HepG2 (cell line): Measurements from ENCODE around the gene INO80B. TPM values are rescaled to one million over a fixed set of nuclear protein-coding genes. Genes with fewer than 3 reads are reported as not detected.
A peak's percentile ranks its signal among the peaks of the same experiment; 100 is the strongest.

Source experiments
- ATF3 ChIP-seq: sonication (generic); formaldehyde crosslinking; IDR thresholded peaks from 2 replicates; pipeline ENCODE4 v1.4.0; 2020; ENCODE audit warnings: missing genetic modification reagents
- BCL6 ChIP-seq: IDR thresholded peaks from 2 replicates; pipeline ENCODE4 v1.6.1; 2016; ENCODE audit warnings: missing genetic modification reagents, missing compliant biosample characterization
- DNMT3B ChIP-seq: conservative IDR thresholded peaks from 2 replicates; pipeline ENCODE4 v1.6.1; 2016; ENCODE audit warnings: missing biosample characterization, control low read depth
- DR1 ChIP-seq: sonication (generic); formaldehyde crosslinking; IDR thresholded peaks from 2 replicates; pipeline ENCODE4 v1.8.0; 2021; ENCODE audit warnings: mild to moderate bottlenecking, missing genetic modification reagents, inconsistent platforms
- FOSL1 ChIP-seq: sonication (generic); formaldehyde crosslinking; IDR thresholded peaks from 2 replicates; pipeline ENCODE4 v1.9.0; 2021; ENCODE audit warnings: missing genetic modification reagents, borderline replicate concordance
- GFI1 ChIP-seq: sonication (generic); formaldehyde crosslinking; IDR thresholded peaks from 2 replicates; pipeline ENCODE4 v1.5.0; 2020; ENCODE audit warnings: missing genetic modification reagents, mild to moderate bottlenecking, borderline replicate concordance
- GTF3A ChIP-seq: sonication (generic); formaldehyde crosslinking; conservative IDR thresholded peaks from 2 replicates; pipeline ENCODE4 v1.4.0; 2020; ENCODE audit warnings: mild to moderate bottlenecking, missing genetic modification reagents
- HOXA3 ChIP-seq: sonication (generic); formaldehyde crosslinking; IDR thresholded peaks from 2 replicates; pipeline ENCODE4 v1.5.0; 2020; ENCODE audit warnings: missing genetic modification reagents
- HOXA9 ChIP-seq: sonication (generic); formaldehyde crosslinking; IDR thresholded peaks from 2 replicates; pipeline ENCODE4 v1.8.1; 2022; ENCODE audit warnings: missing genetic modification reagents, mild to moderate bottlenecking, moderate library complexity, borderline replicate concordance
- MAFG ChIP-seq: sonication (generic); formaldehyde crosslinking; IDR thresholded peaks from 2 replicates; pipeline ENCODE4 v1.5.1; 2020; ENCODE audit warnings: mild to moderate bottlenecking, missing genetic modification reagents
- RNF2 ChIP-seq: fragments of 450-650 bp; conservative IDR thresholded peaks from 2 replicates; pipeline ENCODE4 v1.6.1; 2016; ENCODE audit warnings: low read depth
- SNRNP70 ChIP-seq: fragments of 200-400 bp; formaldehyde crosslinking; IDR thresholded peaks from 2 replicates; pipeline ENCODE4 v1.6.1; 2017; ENCODE audit warnings: mild to moderate bottlenecking, low read depth, low read length, moderate library complexity
- SRY ChIP-seq: sonication (generic); formaldehyde crosslinking; IDR thresholded peaks from 2 replicates; pipeline ENCODE4 v1.8.0; 2022; ENCODE audit warnings: mild to moderate bottlenecking, missing genetic modification reagents
- TRIM22 ChIP-seq: fragments of 450-650 bp; IDR thresholded peaks from 2 replicates; pipeline ENCODE4 v1.6.1; 2017
- ZMYM3 ChIP-seq: sonication (generic); formaldehyde crosslinking; IDR thresholded peaks from 2 replicates; pipeline ENCODE4 v1.5.1; 2020; ENCODE audit warnings: mild to moderate bottlenecking, missing genetic modification reagents
- ZNF24 ChIP-seq: fragments of 450-650 bp; IDR thresholded peaks from 2 replicates; pipeline ENCODE4 v1.6.1; 2017; ENCODE audit warnings: antibody characterized with exemption, mild to moderate bottlenecking
- ZNF276 ChIP-seq: sonication (generic); formaldehyde crosslinking; IDR thresholded peaks from 2 replicates; pipeline ENCODE4 v1.4.0; 2020; ENCODE audit warnings: mild to moderate bottlenecking, low read depth, missing genetic modification reagents
- ZNF550 ChIP-seq: sonication (generic); formaldehyde crosslinking; IDR thresholded peaks from 2 replicates; pipeline ENCODE4 v1.4.0; 2020; ENCODE audit warnings: mild to moderate bottlenecking, missing genetic modification reagents, borderline replicate concordance
- ZNF563 ChIP-seq: sonication (generic); formaldehyde crosslinking; IDR thresholded peaks from 2 replicates; pipeline ENCODE4 v1.8.0; 2022; ENCODE audit warnings: mild to moderate bottlenecking, moderate library complexity, missing genetic modification reagents
- polyA plus RNA-seq, 8 experiments: library from polyadenylated mRNA; depleted of rRNA in 3 of 8; stranded (reverse) in 7 of 8; unstranded in 1 of 8; fragments of >200 nt; fragmentation: Illumina TruSeq in 4 of 8; extraction: Trizol in 4 of 8; gene quantifications; 2 replicates each; pipeline versions ENCODE4 v1.2.1 to v1.2.3, GENCODE V29; 2011 to 2016; ENCODE audit warnings: low read depth in 4 of 8, missing spikeins in 1 of 8, mixed read lengths in 1 of 8; ENCODE audit not compliant: insufficient read depth in 1 of 8
- total RNA-seq, 5 experiments: library from RNA; depleted of rRNA; stranded (reverse); fragments of >200 nt; fragmentation: Illumina TruSeq; extraction: Trizol; gene quantifications; 2 replicates each; pipeline ENCODE4 v1.2.3, GENCODE V29; 2016; ENCODE audit warnings: low read depth in 1 of 5
- TF ChIP-seq, protein P1 (sequence below): sonication (generic); formaldehyde crosslinking; IDR thresholded peaks from 2 replicates; pipeline ENCODE4 v1.5.1; 2020; ENCODE audit warnings: missing genetic modification reagents, mild to moderate bottlenecking, borderline replicate concordance
- TF ChIP-seq, protein P2 (sequence below): sonication (generic); formaldehyde crosslinking; IDR thresholded peaks from 2 replicates; pipeline ENCODE4 v1.5.0; 2020; ENCODE audit warnings: mild to moderate bottlenecking, missing genetic modification reagents
- TF ChIP-seq, protein P3 (sequence below): sonication (generic); formaldehyde crosslinking; IDR thresholded peaks from 2 replicates; pipeline ENCODE4 v1.8.0; 2022; ENCODE audit warnings: mild to moderate bottlenecking, missing genetic modification reagents, borderline replicate concordance

The INO80B gene
- total and polyA plus RNA-seq, 2 of the 13 experiments (the other 11 are each of a cell fraction or from before 2014, with no cell fraction given): 6.2 to 14.5 TPM

GRCh38 chr2:74447230-74447999 is 7.5 kb upstream of the INO80B start (continued):
- no peak for TF ChIP-seq ZNF276
- TF ChIP-seq, protein P1, sequence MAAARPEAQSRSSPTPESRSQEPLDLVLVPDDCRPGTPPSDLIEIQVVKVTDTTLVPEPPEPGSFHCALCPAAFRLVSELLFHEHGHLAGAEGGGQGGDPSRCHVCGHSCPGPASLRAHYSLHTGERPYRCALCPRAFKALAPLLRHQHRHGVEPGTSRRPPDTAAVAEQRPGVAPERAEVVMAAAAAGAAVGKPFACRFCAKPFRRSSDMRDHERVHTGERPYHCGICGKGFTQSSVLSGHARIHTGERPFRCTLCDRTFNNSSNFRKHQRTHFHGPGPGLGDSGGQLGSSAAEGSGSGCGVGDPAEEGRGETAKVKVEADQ: no peak
- TF ChIP-seq HOXA9 (CRISPR knock-in tag): no peak
- no peak for TF ChIP-seq FOSL1 (CRISPR knock-in tag)
- TF ChIP-seq SRY (CRISPR knock-in tag): no peak; the same call in 1 of the 2 replicates
- no peak for TF ChIP-seq ZNF24
- no peak for TF ChIP-seq ATF3 (CRISPR knock-in tag)
- TF ChIP-seq TRIM22: no peak
- TF ChIP-seq GFI1 (CRISPR knock-in tag): peak; percentile 32; the same call in 1 of the 2 replicates
- TF ChIP-seq, protein P2, sequence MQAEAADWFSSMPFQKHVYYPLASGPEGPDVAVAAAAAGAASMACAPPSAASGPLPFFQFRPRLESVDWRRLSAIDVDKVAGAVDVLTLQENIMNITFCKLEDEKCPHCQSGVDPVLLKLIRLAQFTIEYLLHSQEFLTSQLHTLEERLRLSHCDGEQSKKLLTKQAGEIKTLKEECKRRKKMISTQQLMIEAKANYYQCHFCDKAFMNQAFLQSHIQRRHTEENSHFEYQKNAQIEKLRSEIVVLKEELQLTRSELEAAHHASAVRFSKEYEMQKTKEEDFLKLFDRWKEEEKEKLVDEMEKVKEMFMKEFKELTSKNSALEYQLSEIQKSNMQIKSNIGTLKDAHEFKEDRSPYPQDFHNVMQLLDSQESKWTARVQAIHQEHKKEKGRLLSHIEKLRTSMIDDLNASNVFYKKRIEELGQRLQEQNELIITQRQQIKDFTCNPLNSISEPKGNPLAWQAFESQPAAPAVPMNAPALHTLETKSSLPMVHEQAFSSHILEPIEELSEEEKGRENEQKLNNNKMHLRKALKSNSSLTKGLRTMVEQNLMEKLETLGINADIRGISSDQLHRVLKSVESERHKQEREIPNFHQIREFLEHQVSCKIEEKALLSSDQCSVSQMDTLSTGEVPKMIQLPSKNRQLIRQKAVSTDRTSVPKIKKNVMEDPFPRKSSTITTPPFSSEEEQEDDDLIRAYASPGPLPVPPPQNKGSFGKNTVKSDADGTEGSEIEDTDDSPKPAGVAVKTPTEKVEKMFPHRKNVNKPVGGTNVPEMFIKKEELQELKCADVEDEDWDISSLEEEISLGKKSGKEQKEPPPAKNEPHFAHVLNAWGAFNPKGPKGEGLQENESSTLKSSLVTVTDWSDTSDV (CRISPR knock-in tag): no peak
- TF ChIP-seq SNRNP70: no peak
- TF ChIP-seq ZNF550 (CRISPR knock-in tag): no peak
- TF ChIP-seq ZNF563: no peak
- peak; percentile 37; the same call in 1 of the 2 replicates for TF ChIP-seq HOXA3 (CRISPR knock-in tag)
- no peak for TF ChIP-seq GTF3A (CRISPR knock-in tag)
- TF ChIP-seq DR1 (CRISPR knock-in tag): no peak
- TF ChIP-seq BCL6 (CRISPR knock-in tag): peak; percentile 38; the same call in 1 of the 2 replicates
- TF ChIP-seq ZMYM3 (CRISPR knock-in tag): no peak
- TF ChIP-seq MAFG (CRISPR knock-in tag): no peak
- TF ChIP-seq DNMT3B (CRISPR knock-in tag): no peak
- TF ChIP-seq RNF2: no peak
- TF ChIP-seq, protein P3, sequence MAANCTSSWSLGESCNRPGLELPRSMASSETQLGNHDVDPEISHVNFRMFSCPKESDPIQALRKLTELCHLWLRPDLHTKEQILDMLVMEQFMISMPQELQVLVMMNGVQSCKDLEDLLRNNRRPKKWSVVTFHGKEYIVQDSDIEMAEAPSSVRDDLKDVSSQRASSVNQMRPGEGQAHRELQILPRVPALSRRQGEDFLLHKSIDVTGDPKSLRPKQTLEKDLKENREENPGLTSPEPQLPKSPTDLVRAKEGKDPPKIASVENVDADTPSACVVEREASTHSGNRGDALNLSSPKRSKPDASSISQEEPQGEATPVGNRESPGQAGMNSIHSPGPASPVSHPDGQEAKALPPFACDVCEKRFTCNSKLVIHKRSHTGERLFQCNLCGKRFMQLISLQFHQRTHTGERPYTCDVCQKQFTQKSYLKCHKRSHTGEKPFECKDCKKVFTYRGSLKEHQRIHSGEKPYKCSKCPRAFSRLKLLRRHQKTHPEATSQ: no peak
